GM12878 (cell line): ENCODE results near the gene OTOP3. TPM values are rescaled to one million over a fixed set of nuclear protein-coding genes. Genes with fewer than 3 reads are reported as not detected.

ENCODE experiments used
- ATAC-seq: fragments of 200-7000 bp; cut with Tn5 transposase; 3 replicates; pipeline ENCODE4 v1.9.1; 2020; ENCODE audit warnings: mild to moderate bottlenecking, moderate library complexity
- BruUV-seq: library from RNA; stranded (reverse); fragments of 400-500 nt; replicated peaks from 2 replicates; lab custom pipeline; 2021; lab: Mats Ljungman, UMichigan
- CTCF ChIA-PET: fragments of 300-600 bp; sonication (Branson Sonifier 250); formaldehyde crosslinking; extraction: SDS; loops from one replicate; lab custom pipeline; 2021; ENCODE audit warnings: inconsistent platforms; lab: Yijun Ruan, JAX
- POLR2A ChIA-PET: fragments of 350-600 bp; formaldehyde crosslinking; extraction: SDS; loops from one replicate; lab custom pipeline; 2021; ENCODE audit warnings: inconsistent platforms; lab: Charles Lee
- RAD21 ChIA-PET: fragments of 300-600 bp; sonication (Branson Sonifier 250); formaldehyde crosslinking; loops from one replicate; lab custom pipeline; 2023; ENCODE audit warnings: antibody characterized with exemption; ENCODE audit not compliant: unreplicated experiment; lab: Charles Lee
- SMC1A ChIA-PET: fragments of 300-600 bp; sonication (Branson Sonifier 250); formaldehyde crosslinking; loops from one replicate; lab custom pipeline; 2023; ENCODE audit not compliant: unreplicated experiment, uncharacterized antibody; lab: Charles Lee
- DNase-seq: peaks from one replicate; pipeline ENCODE4 v3.0.0-alpha.2; 2011; ENCODE audit warnings: low read depth, low spot score
- FAIRE-seq: peaks from 3 replicates; lab custom pipeline; 2011; peaks lifted over from hg19 to GRCh38; lab: Jason Lieb, UNC
- H2AFZ ChIP-seq: 2 replicates; pipeline ENCODE4 v1.6.0; 2011; ENCODE audit warnings: low read depth, low read length, control low read depth; ENCODE audit not compliant: control insufficient read depth
- H3K27ac ChIP-seq: 2 replicates; pipeline ENCODE4 v1.5.1; 2011; ENCODE audit warnings: control low read depth; ENCODE audit not compliant: control insufficient read depth, insufficient read depth
- H3K27me3 ChIP-seq, 2 experiments: replicated peaks in 1 of 2; 2 replicates each; pipeline versions ENCODE4 v1.6.0 to v1.6.1; 2011; ENCODE audit warnings: low read length in 1 of 2; ENCODE audit not compliant: control insufficient read depth in 2 of 2, insufficient read depth in 2 of 2
- H3K36me3 ChIP-seq, 2 experiments: 2 replicates each; pipeline ENCODE4 v1.5.1; 2011; ENCODE audit warnings: low read length in 1 of 2; ENCODE audit not compliant: control insufficient read depth in 2 of 2, insufficient read depth in 2 of 2
- H3K4me1 ChIP-seq: 2 replicates; pipeline ENCODE4 v1.6.1; 2011; ENCODE audit warnings: mild to moderate bottlenecking, low read length, moderate library complexity, mixed read lengths; ENCODE audit not compliant: control insufficient read depth, insufficient read depth
- H3K4me2 ChIP-seq: 2 replicates; pipeline ENCODE4 v1.6.0; 2011; ENCODE audit warnings: control low read depth; ENCODE audit not compliant: control insufficient read depth, insufficient read depth
- H3K4me3 ChIP-seq: fragments of 200-600 bp; sonication (generic); 2 replicates; pipeline ENCODE4 v1.5.1; 2016
- H3K79me2 ChIP-seq: 2 replicates; pipeline ENCODE4 v1.6.0; 2011; ENCODE audit warnings: low read length; ENCODE audit not compliant: control insufficient read depth, insufficient read depth
- H3K9ac ChIP-seq: 2 replicates; pipeline ENCODE4 v1.8.0; 2011; ENCODE audit warnings: low read length, control low read depth, mixed read lengths; ENCODE audit not compliant: control insufficient read depth, insufficient read depth
- H3K9me3 ChIP-seq: replicated peaks from 3 replicates; pipeline ENCODE4 v1.5.1; 2011; ENCODE audit warnings: mild to moderate bottlenecking, low read length; ENCODE audit not compliant: control insufficient read depth, insufficient read depth
- H4K20me1 ChIP-seq: 2 replicates; pipeline ENCODE4 v1.6.0; 2011; ENCODE audit not compliant: control insufficient read depth, insufficient read depth
- BHLHE40 ChIP-seq, 2 experiments: fragments of 450-650 bp in 1 of 2; IDR thresholded peaks; 2 replicates each; pipeline ENCODE4 v1.6.1; 2011 to 2017; ENCODE audit warnings: low read depth in 2 of 2, borderline replicate concordance in 1 of 2, improper control_type of control experiment in 1 of 2, low read length in 1 of 2, mild to moderate bottlenecking in 1 of 2
- WGBS: methylation state at CpG from one replicate; pipeline ENCODE4 v1.1.6; 2016; ENCODE audit warnings: low lambda C conversion rate; ENCODE audit not compliant: insufficient replicate concordance, insufficient coverage; ENCODE audit errors: missing lambda C conversion rate; 5-methylcytosine and 5-hydroxymethylcytosine counted together
- in situ Hi-C: fragments of 300-500 bp; cut with MboI; formaldehyde crosslinking; loops from 9 replicates; pipeline ENCODE4 v1.14.3; 2018; ENCODE audit warnings: mixed read lengths
- intact Hi-C: fragments of 100-400 bp; cut with micrococcal nuclease; formaldehyde crosslinking; loops from one replicate; pipeline ENCODE4 v1.14.2; 2022; ENCODE audit not compliant: unreplicated experiment
- polyA plus RNA-seq, 11 experiments: library from polyadenylated mRNA; depleted of rRNA in 4 of 11; unstranded in 6 of 11; stranded (reverse) in 5 of 11; fragments of >200 nt; fragmentation: Nextera tagmentation in 4 of 11; fragmentation: Illumina TruSeq in 1 of 11; extraction: Ambion mirVana in 4 of 11; extraction: Trizol in 1 of 11; gene quantifications; 1 replicate in 1 of 11; 2 replicates in 10 of 11; pipeline versions ENCODE4 v1.2.1 to v1.2.3, GENCODE V29; 2011 to 2016; ENCODE audit warnings: inconsistent platforms in 2 of 11, missing spikeins in 2 of 11, low read depth in 1 of 11
- total RNA-seq, 4 experiments: library from RNA; depleted of rRNA in 3 of 4; stranded (reverse); fragments of >200 nt in 3 of 4; fragmentation: Illumina TruSeq in 1 of 4; extraction: Trizol in 1 of 4; gene quantifications; 2 replicates each; pipeline versions ENCODE4 v1.2.1 to v1.2.3, GENCODE V29; 2013 to 2021
- TF ChIP-seq, protein P1 (sequence below): fragments of 450-650 bp; conservative IDR thresholded peaks from 2 replicates; pipeline ENCODE4 v1.6.1; 2017; ENCODE audit warnings: mild to moderate bottlenecking, moderate library complexity

Gene OTOP3
- total and polyA plus RNA-seq, 10 of the 15 experiments (the other 5 are each of a cell fraction or from before 2014, with no cell fraction given): 0.03 to 0.06 TPM; not detected in 8

DNA sequence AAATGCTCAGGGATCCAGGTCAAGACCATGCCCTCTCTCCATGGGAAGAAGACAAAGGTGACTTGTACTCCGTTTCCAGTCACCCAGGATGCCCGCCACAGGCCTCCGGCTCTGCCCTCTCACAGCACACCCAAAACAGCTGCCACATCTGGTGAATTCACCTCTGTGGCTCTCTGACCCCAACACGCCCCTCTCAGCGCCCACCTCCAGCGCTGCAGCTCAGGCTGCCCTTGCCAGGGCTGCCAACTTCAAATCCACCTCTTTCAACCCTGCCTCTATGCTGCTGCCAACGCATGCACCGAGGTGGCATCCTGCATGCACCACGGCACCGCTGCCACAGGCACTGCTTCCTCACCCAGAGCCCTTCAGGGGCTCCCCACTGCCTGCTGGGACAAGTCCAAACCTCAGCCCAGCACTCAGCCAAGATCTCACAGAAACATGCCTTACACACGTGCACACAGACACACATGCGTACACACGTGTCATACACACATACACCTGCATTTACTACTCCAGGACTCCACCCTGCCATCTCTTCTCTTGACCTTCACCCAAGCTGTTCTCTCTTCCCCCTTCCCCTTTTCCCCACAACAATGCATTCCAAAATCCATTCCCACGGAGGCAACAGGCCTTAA, 29.4 kb downstream of the OTOP3 start:
- intact Hi-C loops: loop anchor here (5.0 to 10.0 kb wide), 4 partner anchors 70 to 450 kb away; no protein-coding TSS in a partner anchor
- no peak for FAIRE-seq
- no TSS peak for BruUV-seq

More for the DNA sequence above, 29.4 kb downstream of the OTOP3 start:
- DNase-seq: no peak
- TF ChIP-seq BHLHE40 (IDR thresholded peaks at IDR 0.05; ENCODE audit: borderline replicate concordance in 1 of 2, low read depth in 2 of 2, low read length in 1 of 2): peak in 1 of 2 experiments; percentile 18; a peak in 1 of 4 replicates
- TF ChIP-seq, protein P1, sequence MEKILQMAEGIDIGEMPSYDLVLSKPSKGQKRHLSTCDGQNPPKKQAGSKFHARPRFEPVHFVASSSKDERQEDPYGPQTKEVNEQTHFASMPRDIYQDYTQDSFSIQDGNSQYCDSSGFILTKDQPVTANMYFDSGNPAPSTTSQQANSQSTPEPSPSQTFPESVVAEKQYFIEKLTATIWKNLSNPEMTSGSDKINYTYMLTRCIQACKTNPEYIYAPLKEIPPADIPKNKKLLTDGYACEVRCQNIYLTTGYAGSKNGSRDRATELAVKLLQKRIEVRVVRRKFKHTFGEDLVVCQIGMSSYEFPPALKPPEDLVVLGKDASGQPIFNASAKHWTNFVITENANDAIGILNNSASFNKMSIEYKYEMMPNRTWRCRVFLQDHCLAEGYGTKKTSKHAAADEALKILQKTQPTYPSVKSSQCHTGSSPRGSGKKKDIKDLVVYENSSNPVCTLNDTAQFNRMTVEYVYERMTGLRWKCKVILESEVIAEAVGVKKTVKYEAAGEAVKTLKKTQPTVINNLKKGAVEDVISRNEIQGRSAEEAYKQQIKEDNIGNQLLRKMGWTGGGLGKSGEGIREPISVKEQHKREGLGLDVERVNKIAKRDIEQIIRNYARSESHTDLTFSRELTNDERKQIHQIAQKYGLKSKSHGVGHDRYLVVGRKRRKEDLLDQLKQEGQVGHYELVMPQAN: no peak
- no peak overlapping the region for H3K4me2 ChIP-seq
- RAD21 ChIA-PET: no interaction called here
- POLR2A ChIA-PET: no interaction called here
- in situ Hi-C loops: loop anchor here (5.0 kb wide), 2 partner anchors 237 to 447 kb away; no protein-coding TSS in a partner anchor
- no peak for ATAC-seq
- SMC1A ChIA-PET: no interaction called here
- H3K4me1 ChIP-seq: no peaks in the 10 kb centered on the region; the same call in 1 of the 2 replicates
- H3K79me2 ChIP-seq: no peaks in the 10 kb centered on the region
- H3K27ac ChIP-seq: no peak overlapping the region
- no peak overlapping the region for H2AFZ ChIP-seq
- no peaks in the 10 kb centered on the region for H3K36me3 ChIP-seq
- CTCF ChIA-PET: interaction anchor here (1.1 to 5.5 kb wide), 2 partner anchors 41 to 150 kb away, joined by 3 to 100 read pairs; partner anchors contain the start of gene OTOP2
- 26% methylated on average over 14 of the region's 14 CpGs for WGBS
- no peaks in the 10 kb centered on the region for H3K27me3 ChIP-seq
- no peaks in the 10 kb centered on the region for H3K9me3 ChIP-seq
- H3K9ac ChIP-seq: no peak overlapping the region
- H4K20me1 ChIP-seq: no peaks in the 10 kb centered on the region
- no peak overlapping the region for H3K4me3 ChIP-seq
